Kidney epithelial cell (primary cell): ENCODE results near the gene LCN6. TPM values are rescaled to one million over a fixed set of nuclear protein-coding genes. Genes with fewer than 3 reads are reported as not detected.
A peak's percentile ranks its signal among the peaks of the same experiment; 100 is the strongest.

ENCODE experiments used
- DNase-seq: peaks from one replicate; pipeline ENCODE4 v3.0.0-alpha.2; 2010; ENCODE audit warnings: low read depth
- H3K27me3 ChIP-seq: 2 replicates; pipeline ENCODE4 v1.6.0; 2011; ENCODE audit warnings: low read length; ENCODE audit not compliant: control insufficient read depth, insufficient read depth
- H3K36me3 ChIP-seq: 2 replicates; pipeline ENCODE4 v1.5.1; 2011; ENCODE audit warnings: low read length; ENCODE audit not compliant: control insufficient read depth, insufficient read depth
- H3K4me3 ChIP-seq: 2 replicates; pipeline ENCODE4 v1.5.1; 2011; ENCODE audit warnings: low read depth, mild to moderate bottlenecking, control low read depth, low read length
- total RNA-seq: library from RNA; depleted of rRNA; stranded (reverse); fragments of >200 nt; gene quantifications from 2 replicates; pipeline ENCODE4 v1.2.3, GENCODE V29; 2015
- TF ChIP-seq, protein P1 (sequence below): IDR thresholded peaks from 2 replicates; pipeline ENCODE4 v1.5.1; 2011; ENCODE audit warnings: mild to moderate bottlenecking, moderate library complexity, low read length, control low read depth, inconsistent platforms; ENCODE audit not compliant: insufficient read depth, poor library complexity, severe bottlenecking

LCN6 gene
- total RNA-seq, 1 donor from 2014 or later = not detected

DNA sequence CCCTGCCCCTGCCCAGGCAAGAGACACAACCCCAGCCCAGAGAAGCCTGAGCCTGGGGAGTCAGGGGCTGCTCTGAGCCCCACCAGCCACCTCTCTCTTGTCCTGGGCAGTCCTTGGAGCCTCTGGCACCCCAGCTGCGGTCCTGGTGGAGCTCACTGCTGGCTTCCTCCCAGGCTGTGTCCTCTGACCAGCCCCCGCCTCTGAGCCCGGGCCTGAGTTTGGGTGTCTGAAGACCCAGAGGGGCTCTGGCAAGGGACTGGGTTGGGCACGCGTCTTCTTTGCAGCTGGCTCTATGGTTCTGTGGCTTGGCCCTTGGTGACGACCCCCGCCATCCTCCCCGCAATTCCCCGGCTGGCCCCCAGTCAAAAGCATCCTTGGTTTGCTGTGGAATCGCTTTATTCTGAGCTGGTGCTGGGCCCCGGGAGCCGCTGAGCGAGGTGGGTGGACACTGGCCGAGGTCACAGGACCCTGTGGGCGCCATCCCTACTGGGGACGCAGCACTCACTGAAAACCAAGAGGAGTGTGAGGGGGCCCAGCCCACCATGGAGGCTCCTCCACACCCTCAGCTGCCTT, 4.6 kb downstream of the LCN6 start:
- H3K4me3 ChIP-seq = no peak overlapping the region
- TF ChIP-seq, protein P1, sequence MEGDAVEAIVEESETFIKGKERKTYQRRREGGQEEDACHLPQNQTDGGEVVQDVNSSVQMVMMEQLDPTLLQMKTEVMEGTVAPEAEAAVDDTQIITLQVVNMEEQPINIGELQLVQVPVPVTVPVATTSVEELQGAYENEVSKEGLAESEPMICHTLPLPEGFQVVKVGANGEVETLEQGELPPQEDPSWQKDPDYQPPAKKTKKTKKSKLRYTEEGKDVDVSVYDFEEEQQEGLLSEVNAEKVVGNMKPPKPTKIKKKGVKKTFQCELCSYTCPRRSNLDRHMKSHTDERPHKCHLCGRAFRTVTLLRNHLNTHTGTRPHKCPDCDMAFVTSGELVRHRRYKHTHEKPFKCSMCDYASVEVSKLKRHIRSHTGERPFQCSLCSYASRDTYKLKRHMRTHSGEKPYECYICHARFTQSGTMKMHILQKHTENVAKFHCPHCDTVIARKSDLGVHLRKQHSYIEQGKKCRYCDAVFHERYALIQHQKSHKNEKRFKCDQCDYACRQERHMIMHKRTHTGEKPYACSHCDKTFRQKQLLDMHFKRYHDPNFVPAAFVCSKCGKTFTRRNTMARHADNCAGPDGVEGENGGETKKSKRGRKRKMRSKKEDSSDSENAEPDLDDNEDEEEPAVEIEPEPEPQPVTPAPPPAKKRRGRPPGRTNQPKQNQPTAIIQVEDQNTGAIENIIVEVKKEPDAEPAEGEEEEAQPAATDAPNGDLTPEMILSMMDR = no peak
- DNase-seq = no peak
- peaks cover 63% of the 10 kb centered on the region for H3K27me3 ChIP-seq
- no peaks in the 10 kb centered on the region for H3K36me3 ChIP-seq

DNA sequence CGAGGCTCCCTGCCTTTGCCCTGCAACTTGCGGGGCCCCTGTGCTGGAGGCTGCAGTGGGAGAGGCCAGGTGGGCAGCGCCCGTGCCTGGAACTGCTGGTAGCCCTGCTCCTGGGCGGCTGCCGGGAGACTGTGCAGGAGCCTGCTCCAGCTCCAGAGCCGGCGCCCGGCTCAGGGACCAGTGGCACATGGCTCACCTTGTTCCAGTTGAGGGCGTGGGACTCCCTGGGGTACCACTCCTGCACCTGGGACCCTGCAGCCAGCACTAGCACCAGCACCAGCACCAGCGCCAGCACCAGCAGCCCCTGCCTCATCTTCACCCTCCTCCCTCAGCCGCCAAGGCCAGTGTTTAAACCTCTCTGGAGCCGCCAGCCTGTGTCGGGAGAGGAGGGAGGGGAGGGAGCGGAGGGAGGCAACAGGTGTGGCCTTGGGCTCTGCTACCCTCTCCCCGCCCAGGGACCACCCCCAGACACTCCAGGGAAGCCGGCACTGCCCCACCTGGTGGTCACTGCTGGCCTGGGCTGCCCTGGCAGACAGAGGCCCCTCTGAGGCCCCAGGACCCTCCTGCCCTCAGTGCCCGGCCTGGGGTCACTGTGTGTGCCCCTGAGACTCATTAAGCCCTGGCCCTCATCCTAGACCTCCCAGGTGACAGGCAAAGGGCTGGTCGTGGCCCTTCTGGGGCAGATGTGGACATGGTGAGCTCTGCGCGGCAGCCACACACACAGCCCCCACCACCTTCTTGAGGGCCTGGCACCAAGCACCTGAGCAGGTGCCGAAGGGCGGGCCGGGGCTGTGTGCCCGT, 5.5 kb downstream of the LCN6 start, which contains the start of gene LCN10:
Gene LCN10 (minus strand): TSS at position 350 of the 801 bp plus-strand sequence. CDS start 37 bp downstream, at position 313.
- DNase-seq = no peak
- TF ChIP-seq, protein P1 = peak; percentile 59
- H3K4me3 ChIP-seq = no peak within 1 kb of the TSS
- H3K27me3 ChIP-seq = peaks cover 65% of the 10 kb centered on the region
- H3K36me3 ChIP-seq = no peaks in the 10 kb centered on the region

- Histone ChIP-seq H3K4me3 (no peak overlapping the region), H3K36me3 (no peaks in the 10 kb centered on the region), H3K27me3 (peaks cover 65% of the 10 kb centered on the region)
- TF ChIP-seq, protein P1 = no peak
- no peak for DNase-seq
Measured at GRCh38 chr9:136741883-136742571, 6.3 kb downstream of the LCN6 start.

DNA sequence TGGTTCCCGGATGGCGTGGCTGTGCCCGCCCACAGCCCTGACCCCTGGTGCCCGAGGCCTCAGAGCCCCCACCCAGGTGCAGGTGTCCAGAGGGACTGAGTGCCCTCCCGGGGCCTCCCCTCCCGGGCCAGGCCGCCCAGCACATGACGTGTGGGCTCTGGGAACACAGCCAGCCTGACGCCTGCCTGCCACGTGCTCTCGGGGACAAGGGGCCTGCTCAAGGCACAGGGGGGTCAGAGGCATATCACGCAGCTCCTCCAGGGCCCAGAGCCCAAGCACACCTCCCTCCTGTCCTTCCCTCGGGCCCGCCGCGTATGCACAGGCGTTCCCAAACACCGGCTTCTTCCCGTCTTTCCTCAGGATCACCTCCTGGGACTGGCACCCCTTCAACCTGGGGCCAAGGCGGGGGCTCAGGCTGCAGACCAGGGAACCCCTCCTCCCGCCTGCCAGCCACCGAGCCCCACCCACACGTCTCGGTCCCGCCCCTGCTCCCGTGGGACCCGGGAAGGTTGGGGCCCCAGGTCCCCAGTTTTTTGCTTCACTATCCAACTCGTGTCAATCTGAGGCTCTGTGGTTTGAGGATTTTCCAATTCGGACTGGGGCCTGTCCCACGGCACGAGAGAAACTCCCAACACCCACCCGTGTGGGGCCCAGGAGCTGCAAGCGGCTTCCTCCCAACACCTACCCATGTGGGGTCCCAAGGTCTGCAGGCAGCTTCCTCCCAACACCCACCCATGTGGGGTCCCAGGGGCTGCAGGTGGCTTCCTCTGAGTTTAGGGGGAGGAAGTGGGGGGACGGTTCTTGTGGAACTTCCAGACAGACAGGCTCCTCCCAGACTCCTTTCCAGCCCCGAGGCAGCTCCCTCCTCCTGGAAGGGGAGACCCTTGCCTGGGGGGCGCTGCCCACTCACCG, 7.1 kb downstream of the LCN6 start:
- Histone ChIP-seq H3K4me3 (no peak overlapping the region), H3K27me3 (peaks cover 62% of the 10 kb centered on the region), H3K36me3 (no peaks in the 10 kb centered on the region)
- TF ChIP-seq, protein P1 = no peak
- DNase-seq = no peak

- no peak overlapping the region for H3K4me3 ChIP-seq
- TF ChIP-seq, protein P1 = no peak
- no peak for DNase-seq
- H3K36me3 ChIP-seq = no peaks in the 10 kb centered on the region
- H3K27me3 ChIP-seq = peaks cover 62% of the 10 kb centered on the region
Measured at GRCh38 chr9:136740491-136740890, 7.8 kb downstream of the LCN6 start.
